Measurements from ENCODE around the gene FA2H.
"Not testable (repeated sequence)": the region's sequence is repeated elsewhere in the genome, so short reads cannot be mapped to it uniquely, and the experiment has no call there.

The FA2H gene

GRCh38 chr16:74795104-74795503, 20.5 kb upstream of the FA2H start:
- no peak overlapping the region for H3K4me3 ChIP-seq
- no peak for TF ChIP-seq Cebpa-rat (IDR thresholded peaks at IDR 0.05)
- no peak overlapping the region for H3K4me2 ChIP-seq
- no peak overlapping the region for H3K9ac ChIP-seq
- H3K27me3 ChIP-seq, result no peaks in the 10 kb centered on the region
- no peaks in the 10 kb centered on the region; a peak in 1 of 22 replicates for H3K36me3 ChIP-seq
- H3K9me3 ChIP-seq (replicated peaks in 1 of 11), result peaks cover 0 to 26% (median 11%) of the 10 kb centered on the region in 11 experiments; a peak in 19 of 22 replicates
- H4K20me1 ChIP-seq, result no peaks in the 10 kb centered on the region
- H3K4me1 ChIP-seq, result no peaks in the 10 kb centered on the region
- no peak overlapping the region for H3K27ac ChIP-seq

- Histone ChIP-seq H3K4me2 (no peak overlapping the region), H3K9me3 (replicated peaks in 1 of 11) (peaks cover 0 to 28% (median 11%) of the 10 kb centered on the region in 11 experiments; a peak in 17 of 22 replicates), H3K9ac (no peak overlapping the region), H3K4me1 (no peaks in the 10 kb centered on the region), H3K36me3 (no peaks in the 10 kb centered on the region; a peak in 1 of 22 replicates), H3K27ac (no peak overlapping the region), H3K27me3 (no peaks in the 10 kb centered on the region), H3K4me3 (no peak overlapping the region), H4K20me1 (no peaks in the 10 kb centered on the region)
- no peak for TF ChIP-seq Cebpa-rat (IDR thresholded peaks at IDR 0.05)
Measured at GRCh38 chr16:74794668-74795067, 20.0 kb upstream of the FA2H start.

GRCh38 chr16:74793571-74793970, 19.0 kb upstream of the FA2H start:
- H4K20me1 ChIP-seq, result no peaks in the 10 kb centered on the region
- H3K27ac ChIP-seq, result no peak overlapping the region
- no peak overlapping the region for H3K4me2 ChIP-seq
- H3K9me3 ChIP-seq (replicated peaks in 1 of 11), result peaks cover 0 to 28% (median 11%) of the 10 kb centered on the region in 11 experiments; a peak in 17 of 22 replicates
- no peak overlapping the region for H3K9ac ChIP-seq
- no peak overlapping the region for H3K4me3 ChIP-seq
- no peak for TF ChIP-seq Cebpa-rat (IDR thresholded peaks at IDR 0.05)
- H3K4me1 ChIP-seq, result no peaks in the 10 kb centered on the region
- no peaks in the 10 kb centered on the region; a peak in 1 of 22 replicates for H3K36me3 ChIP-seq
- no peaks in the 10 kb centered on the region for H3K27me3 ChIP-seq

- no peak overlapping the region for H3K9ac ChIP-seq
- H3K36me3 ChIP-seq, result no peaks in the 10 kb centered on the region; a peak in 1 of 22 replicates
- no peaks in the 10 kb centered on the region for H4K20me1 ChIP-seq
- no peak overlapping the region for H3K27ac ChIP-seq
- no peak overlapping the region for H3K4me2 ChIP-seq
- no peak for TF ChIP-seq Cebpa-rat (IDR thresholded peaks at IDR 0.05)
- H3K4me1 ChIP-seq, result no peaks in the 10 kb centered on the region
- no peaks in the 10 kb centered on the region for H3K27me3 ChIP-seq
- H3K4me3 ChIP-seq, result no peak overlapping the region
- peaks cover 0 to 25% (median 11%) of the 10 kb centered on the region in 11 experiments; a peak in 17 of 22 replicates for H3K9me3 ChIP-seq (replicated peaks in 1 of 11)
Measured at GRCh38 chr16:74792225-74792624, 17.6 kb upstream of the FA2H start.

- not testable (repeated sequence) for H3K27me3 ChIP-seq
Measured at GRCh38 chr16:74791749-74792148, 17.1 kb upstream of the FA2H start.

GRCh38 chr16:74788108-74788507, 13.5 kb upstream of the FA2H start:
- Histone ChIP-seq H3K4me2 (no peak overlapping the region), H3K27me3 (no peaks in the 10 kb centered on the region), H3K4me3 (no peak overlapping the region), H3K27ac (no peak overlapping the region), H3K4me1 (no peaks in the 10 kb centered on the region), H3K36me3 (no peaks in the 10 kb centered on the region; a peak in 1 of 22 replicates), H3K9ac (no peak overlapping the region), H4K20me1 (no peaks in the 10 kb centered on the region), H3K9me3 (replicated peaks in 1 of 11) (peaks cover 0 to 23% (median 11%) of the 10 kb centered on the region in 11 experiments; a peak in 17 of 22 replicates)
- no peak for TF ChIP-seq Cebpa-rat (IDR thresholded peaks at IDR 0.05)

More at GRCh38 chr16:74791749-74792148, 17.1 kb upstream of the FA2H start:
- not testable (repeated sequence) for H3K27ac ChIP-seq, H3K4me1 ChIP-seq, H3K9ac ChIP-seq, H3K36me3 ChIP-seq, H4K20me1 ChIP-seq, H3K4me3 ChIP-seq, H3K4me2 ChIP-seq
- peaks cover 0 to 23% (median 11%) of the 10 kb centered on the region in 11 experiments; a peak in 17 of 22 replicates for H3K9me3 ChIP-seq (replicated peaks in 1 of 11)

GRCh38 chr16:74785031-74785430, 10.4 kb upstream of the FA2H start:
- H3K27me3 ChIP-seq, result no peaks in the 10 kb centered on the region
- no peak overlapping the region for H3K27ac ChIP-seq
- no peaks in the 10 kb centered on the region for H4K20me1 ChIP-seq
- 0 out of 22 replicates have a peak, but pooled peaks cover 0 to 2% (median 0%) of the 10 kb centered on the region in 11 experiments for H3K9me3 ChIP-seq (replicated peaks in 1 of 11)
- H3K9ac ChIP-seq, result no peak overlapping the region
- H3K4me1 ChIP-seq, result no peaks in the 10 kb centered on the region
- no peak for TF ChIP-seq Cebpa-rat (IDR thresholded peaks at IDR 0.05)
- H3K4me2 ChIP-seq, result no peak overlapping the region
- H3K36me3 ChIP-seq, result no peaks in the 10 kb centered on the region
- H3K4me3 ChIP-seq, result no peak overlapping the region

GRCh38 chr16:74778646-74779045, 4.0 kb upstream of the FA2H start:
- no peak for TF ChIP-seq Cebpa-rat (IDR thresholded peaks at IDR 0.05)

GRCh38 chr16:74776926-74777325, 2.3 kb upstream of the FA2H start:
- Histone ChIP-seq H3K27me3 (peaks cover 11 to 27% (median 14%) of the 10 kb centered on the region in 11 experiments; a peak in 19 of 22 replicates), H3K27ac (no peak overlapping the region), H3K4me1 (peaks cover 8 to 23% (median 18%) of the 10 kb centered on the region in 10 experiments; a peak in 19 of 20 replicates), H4K20me1 (peaks cover 0 to 9% (median 0%) of the 10 kb centered on the region in 11 experiments; a peak in 4 of 22 replicates), H3K9ac (no peak overlapping the region), H3K4me3 (no peak overlapping the region), H3K4me2 (no peak overlapping the region), H3K9me3 (replicated peaks in 1 of 11) (no peaks in the 10 kb centered on the region), H3K36me3 (no peaks in the 10 kb centered on the region)
- no peak for TF ChIP-seq Cebpa-rat (IDR thresholded peaks at IDR 0.05)

More at GRCh38 chr16:74778646-74779045, 4.0 kb upstream of the FA2H start:
- Histone ChIP-seq H3K9ac (no peak overlapping the region), H3K27me3 (peaks cover 8 to 19% (median 10%) of the 10 kb centered on the region in 11 experiments; a peak in 19 of 22 replicates), H3K36me3 (no peaks in the 10 kb centered on the region), H3K27ac (no peak overlapping the region), H3K9me3 (replicated peaks in 1 of 11) (no peaks in the 10 kb centered on the region), H3K4me2 (no peak overlapping the region), H3K4me3 (no peak overlapping the region), H4K20me1 (peaks cover 0 to 9% (median 0%) of the 10 kb centered on the region in 11 experiments; a peak in 4 of 22 replicates), H3K4me1 (peaks cover 8 to 17% (median 14%) of the 10 kb centered on the region in 10 experiments; a peak in 18 of 20 replicates)

GRCh38 chr16:74775255-74775654, 635 bp upstream of the FA2H start:
- Histone ChIP-seq H4K20me1 (peaks cover 0 to 9% (median 0%) of the 10 kb centered on the region in 11 experiments; a peak in 4 of 22 replicates), H3K4me2 (peak overlapping the region; percentile 96 to 100 (median 100)), H3K27ac (peak overlapping the region in 1 of 11 experiments; percentile 21; a peak in 1 of 22 replicates), H3K9ac (no peak overlapping the region), H3K9me3 (replicated peaks in 1 of 11) (no peaks in the 10 kb centered on the region), H3K4me1 (peaks cover 8 to 29% (median 21%) of the 10 kb centered on the region in 10 experiments; a peak in 19 of 20 replicates), H3K27me3 (peaks cover 11 to 27% (median 14%) of the 10 kb centered on the region in 11 experiments; a peak in 19 of 22 replicates), H3K36me3 (no peaks in the 10 kb centered on the region), H3K4me3 (peak overlapping the region; percentile 56 to 69 (median 62); a peak in 15 of 20 replicates)
- TF ChIP-seq Cebpa-rat (IDR thresholded peaks at IDR 0.05), result no peak
